Fibroblast of the aortic adventitia (primary cell): ENCODE measurements around the gene ACSM4. TPM values are rescaled to one million over a fixed set of nuclear protein-coding genes. Genes with fewer than 3 reads are reported as not detected.
"Not testable (repeated sequence)": the region's sequence is repeated elsewhere in the genome, so short reads cannot be mapped to it uniquely, and the experiment has no call there.

ENCODE experiments used
- DNase-seq: peaks from one replicate; pipeline ENCODE4 v3.0.0-alpha.2; 2010; ENCODE audit warnings: low read depth
- H3K4me3 ChIP-seq: 2 replicates; pipeline ENCODE4 v1.5.1; 2011; ENCODE audit warnings: low read depth, mild to moderate bottlenecking, control low read depth, low read length, moderate library complexity
- CTCF ChIP-seq: IDR thresholded peaks from 2 replicates; pipeline ENCODE4 v1.5.1; 2011; ENCODE audit warnings: mild to moderate bottlenecking, low read length, control low read depth, inconsistent platforms; ENCODE audit not compliant: insufficient read depth
- total RNA-seq: library from RNA; depleted of rRNA; stranded (reverse); fragments of >200 nt; gene quantifications from 2 replicates; pipeline ENCODE4 v1.2.3, GENCODE V29; 2012; ENCODE audit warnings: low replicate concordance

ACSM4 gene
- total RNA-seq, 1 donor: not detected

DNA sequence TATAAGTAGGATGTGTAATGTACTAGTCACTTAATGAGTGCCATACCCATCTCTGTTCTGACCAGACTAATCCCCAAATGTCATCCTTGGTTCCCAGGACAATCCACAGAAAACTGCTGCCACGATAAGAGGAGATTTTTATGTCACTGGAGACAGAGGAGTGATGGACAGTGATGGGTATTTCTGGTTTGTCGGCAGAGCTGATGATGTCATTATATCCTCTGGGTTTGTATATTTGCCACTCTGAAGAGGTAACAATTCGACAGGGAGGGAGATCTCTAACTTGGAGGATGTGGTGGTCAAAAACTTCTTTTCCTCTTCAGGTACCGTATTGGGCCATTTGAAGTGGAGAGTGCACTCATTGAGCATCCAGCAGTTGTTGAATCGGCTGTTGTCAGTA is 20.3 kb downstream of the ACSM4 start:
- DNase-seq: no peak
- no peak for TF ChIP-seq CTCF
- H3K4me3 ChIP-seq: no peak overlapping the region

DNA sequence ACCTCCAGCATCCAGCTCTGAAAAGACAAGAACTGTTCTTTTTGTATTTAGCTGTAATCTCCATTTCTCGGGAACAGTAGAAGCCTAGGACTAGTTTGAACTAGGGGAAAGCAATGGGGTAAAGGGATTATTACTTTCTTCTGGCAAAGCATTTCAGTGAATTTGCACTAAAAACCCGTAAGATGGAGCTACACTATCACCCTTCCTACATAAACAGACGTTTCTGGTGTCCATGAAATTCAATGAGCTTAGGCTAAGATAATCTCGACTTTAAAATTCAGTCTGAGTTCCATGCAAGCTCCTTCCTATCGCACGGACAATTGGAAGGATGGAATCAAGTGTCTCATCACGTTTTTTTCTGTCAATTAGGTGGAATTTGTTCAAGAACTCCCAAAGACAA is 24.0 kb downstream of the ACSM4 start:
- no peak for TF ChIP-seq CTCF
- DNase-seq: peak; percentile 14
- H3K4me3 ChIP-seq: no peak overlapping the region

DNA sequence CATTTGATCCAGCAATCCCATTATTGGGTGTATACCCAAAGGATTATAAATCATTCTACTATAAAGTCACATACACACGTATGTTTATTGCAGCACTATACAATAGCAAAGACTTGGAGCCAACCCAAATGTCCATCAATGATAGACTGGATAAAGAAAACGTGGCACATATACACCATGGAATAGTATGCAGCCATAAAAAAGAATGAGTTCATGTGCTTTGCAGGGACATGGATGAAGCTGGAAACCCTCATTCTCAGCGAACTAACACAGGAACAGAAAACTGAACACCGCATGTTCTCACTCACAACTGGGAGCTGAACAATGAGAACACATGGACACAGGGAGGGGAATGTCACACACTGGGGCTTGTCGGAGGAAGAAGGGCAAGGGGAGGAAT is 33.9 kb downstream of the ACSM4 start:
- DNase-seq, H3K4me3 ChIP-seq: not testable (repeated sequence)

DNA sequence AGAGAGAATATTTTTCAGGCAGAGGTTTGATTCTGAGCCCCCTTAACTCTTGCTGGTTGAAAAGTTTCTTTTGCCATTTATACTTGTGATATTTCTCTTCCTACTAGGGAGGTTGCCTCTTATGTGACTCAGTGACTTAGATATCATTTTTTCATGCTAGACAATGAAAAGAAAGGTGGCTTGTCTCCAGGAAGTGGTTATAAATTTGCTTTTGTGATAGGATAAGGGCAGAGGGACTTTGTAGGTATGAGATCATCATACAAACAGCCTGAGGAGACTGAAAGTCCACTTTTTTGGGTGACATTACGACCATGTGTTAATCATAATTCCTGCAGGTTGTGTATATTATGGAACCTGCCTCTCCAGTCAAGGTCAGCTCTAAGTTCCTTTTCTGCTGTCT is 35.8 kb downstream of the ACSM4 start:
- no peak for TF ChIP-seq CTCF
- no peak overlapping the region for H3K4me3 ChIP-seq
- DNase-seq: no peak

- no peak for DNase-seq
- no peak overlapping the region for H3K4me3 ChIP-seq
- TF ChIP-seq CTCF: no peak
Measured at GRCh38 chr12:7344833-7345606, 41.1 kb downstream of the ACSM4 start.

DNA sequence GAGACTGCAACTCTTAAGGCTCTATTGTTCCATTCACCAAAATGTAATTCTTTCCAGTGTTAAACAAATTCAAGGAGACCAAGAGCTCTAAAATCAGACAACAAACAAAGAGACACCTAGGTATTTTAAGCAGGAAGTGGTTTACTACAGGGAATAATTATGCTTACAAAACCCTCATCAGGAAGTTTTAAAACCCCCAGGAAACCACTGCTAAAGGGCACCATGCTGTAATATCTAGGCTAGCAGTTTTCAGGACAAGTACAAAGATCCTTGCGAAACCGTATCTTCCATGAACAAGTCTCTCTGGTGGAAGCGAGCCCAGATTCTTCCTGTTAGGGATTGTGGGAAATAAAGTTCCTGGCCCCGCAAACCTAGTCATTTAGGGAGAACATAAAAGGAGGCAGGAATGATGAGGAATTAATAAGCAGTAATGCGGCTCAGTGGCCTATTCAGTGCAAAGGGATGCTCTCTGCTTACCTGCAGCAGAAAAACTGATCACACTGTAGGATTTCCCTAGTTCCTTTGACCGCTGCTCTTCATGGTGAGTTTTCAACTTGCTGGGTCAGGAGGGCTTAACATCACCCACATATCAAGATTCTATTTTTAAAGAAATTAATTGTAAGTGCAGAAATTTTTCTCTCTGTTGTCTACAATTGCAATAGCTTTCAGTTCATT is 42.8 kb downstream of the ACSM4 start:
- no peak overlapping the region for H3K4me3 ChIP-seq
- no peak for DNase-seq
- no peak for TF ChIP-seq CTCF

DNA sequence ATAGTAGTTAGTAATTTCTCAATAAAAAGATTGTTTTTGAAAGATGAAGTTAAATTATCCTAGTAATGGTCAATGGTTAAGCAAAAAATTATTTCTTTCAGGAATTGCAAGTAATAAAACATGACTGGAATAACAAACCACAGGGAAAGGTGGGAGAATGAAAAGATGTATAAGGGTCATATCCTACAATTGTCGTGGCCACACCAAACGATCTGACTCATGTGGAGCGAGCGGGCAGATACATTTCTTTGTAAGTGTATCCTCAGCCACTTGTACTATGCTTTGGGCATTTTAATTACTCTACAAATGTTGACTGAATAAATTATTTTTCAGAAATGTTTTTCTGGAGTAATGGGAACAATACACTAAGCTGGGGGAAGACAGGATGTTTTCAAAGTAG is 45.5 kb downstream of the ACSM4 start:
- no peak for DNase-seq

More for the DNA sequence above, 45.5 kb downstream of the ACSM4 start:
- H3K4me3 ChIP-seq: no peak overlapping the region
- no peak for TF ChIP-seq CTCF
